ENCODE results near the gene RAE1.
A peak's percentile ranks its signal among the peaks of the same experiment; 100 is the strongest.

The RAE1 gene

GRCh38 chr20:57351042-57351783 lies at the start of gene RAE1:
RAE1 (plus strand) TSS chr20:57351255; CDS start chr20:57354039, 2,784 bp downstream.
- peak within 1 kb of the TSS; percentile 74 for H3K4me3 ChIP-seq (ENCODE audit: low read depth, low read length)
- no peak for TF ChIP-seq CTCF (IDR thresholded peaks at IDR 0.05; ENCODE audit: borderline replicate concordance, insufficient read depth, low read depth, low read length)

- no peak overlapping the region for H3K4me3 ChIP-seq (ENCODE audit: low read depth, low read length)
- TF ChIP-seq CTCF (IDR thresholded peaks at IDR 0.05; ENCODE audit: borderline replicate concordance, insufficient read depth, low read depth, low read length) = no peak
Measured at GRCh38 chr20:57306747-57307146, 44.3 kb upstream of the RAE1 start.

GRCh38 chr20:57308451-57309271 lies 42.4 kb upstream of the RAE1 start:
- no peak overlapping the region for H3K4me3 ChIP-seq (ENCODE audit: low read depth, low read length)
- TF ChIP-seq CTCF (IDR thresholded peaks at IDR 0.05; ENCODE audit: borderline replicate concordance, insufficient read depth, low read depth, low read length) = no peak

- no peak for TF ChIP-seq CTCF (IDR thresholded peaks at IDR 0.05; ENCODE audit: borderline replicate concordance, insufficient read depth, low read depth, low read length)
- no peak overlapping the region for H3K4me3 ChIP-seq (ENCODE audit: low read depth, low read length)
Measured at GRCh38 chr20:57309544-57310115, 41.4 kb upstream of the RAE1 start.

GRCh38 chr20:57310821-57311514 lies 40.1 kb upstream of the RAE1 start:
- no peak for TF ChIP-seq CTCF (IDR thresholded peaks at IDR 0.05; ENCODE audit: borderline replicate concordance, insufficient read depth, low read depth, low read length)
- H3K4me3 ChIP-seq (ENCODE audit: low read depth, low read length) = no peak overlapping the region

GRCh38 chr20:57312138-57312537 lies 38.9 kb upstream of the RAE1 start:
- TF ChIP-seq CTCF (IDR thresholded peaks at IDR 0.05; ENCODE audit: borderline replicate concordance, insufficient read depth, low read depth, low read length) = no peak
- no peak overlapping the region for H3K4me3 ChIP-seq (ENCODE audit: low read depth, low read length)
